Cardiac ventricle fibroblast (primary cell): Measurements from ENCODE around the gene NDUFAF5. TPM values are rescaled to one million over a fixed set of nuclear protein-coding genes. Genes with fewer than 3 reads are reported as not detected.

Experiments
- total RNA-seq: library from RNA; depleted of rRNA; stranded (reverse); fragments of >200 nt; gene quantifications from 2 replicates; pipeline ENCODE4 v1.2.3, GENCODE V29; 2015

Gene NDUFAF5
- 6.5 and 8.8 TPM in 2 replicates for total RNA-seq

GRCh38 chr20:13784893-13785715 is at the start of gene NDUFAF5, which contains the start of gene ESF1:
Gene NDUFAF5, plus strand, starts transcription at chr20:13785028. Its CDS starts 41 bp downstream, at chr20:13785069.
Gene ESF1, minus strand, starts transcription at chr20:13784919. Its CDS starts 1,779 bp downstream, at chr20:13783140.

Other genes starting within 250 kb of the NDUFAF5 start
- 3.7 and 5.8 TPM in 2 replicates for gene TASP1, start 146.1 kb upstream of the NDUFAF5 start, total RNA-seq
- gene ESF1, start 109 bp upstream of the NDUFAF5 start, total RNA-seq = 5.4 and 9.9 TPM in 2 replicates
- gene SEL1L2, start 205.6 kb downstream of the NDUFAF5 start, total RNA-seq = not detected in 2 replicates
- not detected in 2 replicates for gene MACROD2, start 210.5 kb downstream of the NDUFAF5 start, total RNA-seq